HG03558 (cell line): ENCODE results near the gene IGFBP3.

Experiments
- ATAC-seq: cut with Tn5 transposase; IDR thresholded peaks from one replicate; pipeline ENCODE4 v1.9.1; 2021; ENCODE audit warnings: moderate number of reproducible peaks; ENCODE audit not compliant: unreplicated experiment; ENCODE audit errors: extremely low read depth

Gene IGFBP3

GRCh38 chr7:45878457-45879144 lies 42.5 kb downstream of the IGFBP3 start:
- no peak for ATAC-seq

DNA sequence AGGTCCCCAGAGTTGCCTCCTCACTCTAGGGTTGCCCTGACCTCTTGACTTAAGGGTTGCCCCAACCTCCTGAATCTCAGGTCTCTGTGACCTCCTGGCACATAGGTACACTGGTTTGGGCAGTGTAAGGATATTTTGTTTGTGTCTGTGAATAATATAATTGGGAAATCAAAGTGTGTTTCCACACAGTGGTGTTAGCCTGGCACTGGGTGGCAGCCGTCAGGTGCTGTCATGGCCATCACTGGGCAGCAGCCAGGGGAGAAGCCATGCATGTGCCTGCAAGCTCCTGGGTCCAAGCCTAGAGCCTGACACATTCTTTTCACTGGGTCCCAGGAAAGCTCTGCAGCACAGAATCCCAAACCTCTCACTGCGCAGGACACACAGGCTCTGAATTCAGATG lies 44.6 kb downstream of the IGFBP3 start:
- ATAC-seq, result no peak

- ATAC-seq, result no peak
These were observed 46.5 kb downstream of the IGFBP3 start for GRCh38 chr7:45874408-45875131.

- ATAC-seq, result no peak
These were observed 47.7 kb downstream of the IGFBP3 start for GRCh38 chr7:45873355-45873754.

DNA sequence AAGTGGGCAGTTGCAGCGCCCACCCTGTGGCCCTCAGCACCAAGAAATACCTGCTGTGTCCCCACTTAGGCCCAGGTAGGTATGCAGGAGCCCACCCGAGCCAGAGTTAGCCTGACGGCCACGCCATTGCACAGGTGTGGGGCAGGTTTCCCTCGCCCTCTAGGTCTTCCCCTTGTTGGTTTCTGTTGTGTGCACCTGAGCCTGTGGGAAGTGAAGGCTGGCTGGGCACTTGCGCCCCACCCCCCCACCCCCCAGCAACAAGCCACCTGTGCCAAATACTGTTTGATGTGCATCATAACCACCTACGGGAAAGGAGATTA lies 48.1 kb downstream of the IGFBP3 start, which contains the start of gene CCDC201:
Gene CCDC201, minus strand, starts transcription at position 48 of the 320 bp plus-strand sequence. CDS start 75 bp downstream, outside the sequence.
- no peak for ATAC-seq

DNA sequence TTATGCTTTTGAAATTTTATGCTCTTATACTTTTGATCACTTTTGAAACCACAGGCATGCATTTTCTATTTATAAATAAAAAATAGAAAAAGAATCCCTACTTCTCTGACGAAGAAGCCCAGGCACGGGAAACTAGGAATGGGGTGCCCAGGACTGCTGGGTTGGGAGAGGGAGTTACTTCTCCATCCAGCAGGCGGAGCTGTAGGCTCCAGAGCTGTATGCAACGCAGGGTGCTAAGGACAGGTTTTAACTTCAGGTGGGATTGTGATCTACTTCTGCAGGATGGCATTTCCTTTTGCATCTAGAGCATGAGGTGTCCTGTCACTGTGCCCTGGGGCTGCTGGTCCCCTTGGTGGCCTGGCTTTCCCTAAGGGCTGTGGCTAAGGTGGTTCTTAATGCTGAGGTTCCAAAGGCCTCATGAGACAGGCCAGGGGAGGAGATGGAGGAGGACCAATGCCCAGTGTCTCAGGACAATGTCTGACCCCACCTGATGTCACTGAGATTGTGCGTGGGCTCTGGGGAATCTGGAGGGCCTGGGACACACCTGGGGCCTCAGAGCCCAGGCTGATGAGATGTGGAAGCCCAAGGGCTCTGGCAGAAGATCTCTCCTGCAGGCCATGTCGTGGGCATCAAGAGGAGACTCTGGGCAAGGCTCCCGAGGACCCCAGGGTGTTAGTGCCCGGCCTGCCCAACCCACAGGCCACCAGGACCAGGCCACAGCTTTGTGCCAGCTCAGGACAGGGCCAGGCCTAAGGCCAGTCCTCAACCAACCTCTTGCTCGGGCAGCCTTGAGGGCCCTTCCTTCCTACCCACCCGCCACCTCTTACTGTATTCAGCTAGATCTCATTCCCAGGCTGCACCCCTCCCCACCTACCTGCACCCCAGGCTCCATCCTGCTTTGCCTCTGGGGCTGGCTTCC lies 48.7 kb downstream of the IGFBP3 start:
- ATAC-seq, result no peak

DNA sequence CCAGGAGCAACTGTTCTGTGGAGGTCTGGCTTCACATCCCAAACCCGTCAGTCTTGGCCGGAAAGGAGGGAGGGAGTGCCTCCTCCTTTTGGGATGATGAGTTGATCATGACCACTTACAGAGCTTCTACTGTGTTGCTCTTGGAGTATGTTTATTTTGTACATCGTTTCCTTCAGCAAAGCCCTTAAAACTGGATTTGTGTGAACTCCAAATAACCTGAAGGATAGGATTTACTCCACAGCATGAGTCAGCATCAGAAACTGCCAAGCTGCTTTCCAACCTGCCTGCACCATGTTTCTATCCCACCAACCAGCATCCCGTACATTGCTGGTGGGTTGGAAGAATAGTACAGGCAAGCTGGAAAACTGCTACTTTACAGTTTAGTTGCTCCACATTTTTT lies 51.6 kb downstream of the IGFBP3 start:
- no peak for ATAC-seq

DNA sequence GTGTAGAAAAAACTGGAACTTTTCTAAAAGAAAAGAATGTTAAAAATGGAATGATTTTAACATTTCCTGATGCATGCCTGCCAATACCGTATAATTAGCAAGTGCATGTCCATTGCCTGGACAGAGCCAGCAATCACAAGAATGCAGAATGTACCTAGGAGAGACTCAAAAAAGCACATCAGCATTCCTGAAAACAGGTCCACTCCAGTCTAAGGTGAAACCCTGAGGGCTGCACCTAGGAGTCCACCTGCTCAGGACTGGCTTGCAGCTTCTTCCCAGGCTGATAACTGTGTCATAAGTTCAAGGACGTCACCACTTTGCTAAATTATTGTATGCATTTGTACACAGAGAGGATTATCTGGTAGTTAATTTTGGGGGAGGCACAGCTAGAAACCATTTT lies 53.6 kb downstream of the IGFBP3 start:
- ATAC-seq, result no peak

GRCh38 chr7:45865594-45866410 lies 55.3 kb downstream of the IGFBP3 start:
- no peak for ATAC-seq

DNA sequence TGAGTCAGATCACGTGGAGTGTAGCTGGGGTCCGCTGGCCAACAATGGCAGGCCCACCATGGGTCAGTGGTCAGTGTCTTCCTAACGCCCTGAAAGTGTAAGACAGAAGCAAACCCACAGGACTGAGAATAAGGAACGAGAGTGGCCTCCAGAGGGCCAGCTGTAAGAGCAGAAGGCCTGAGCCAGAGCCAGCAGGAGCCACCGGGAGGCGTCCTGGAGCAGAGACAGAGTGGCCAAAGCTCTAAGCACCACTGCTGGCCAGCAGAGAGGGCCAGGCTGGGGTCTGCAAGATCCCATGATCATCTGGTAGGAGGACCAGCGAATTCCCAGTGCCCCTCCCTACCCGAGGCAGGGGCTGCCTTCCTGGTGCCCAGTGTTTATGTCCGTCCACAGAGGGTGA lies 57.4 kb downstream of the IGFBP3 start:
- ATAC-seq, result no peak
